Duodenal mucosa (tissue), 2 donors: ENCODE data around the gene TXNDC12.
A peak's percentile ranks its signal among the peaks of the same experiment; 100 is the strongest.

Source experiments
- H3K27ac ChIP-seq: one replicate; pipeline ENCODE4 v1.7.0; 2013; ENCODE audit warnings: low read depth, low read length
- H3K27me3 ChIP-seq, 2 donors: one replicate each; pipeline ENCODE4 v1.7.0; 2013; ENCODE audit warnings: low read length in 2 of 2, control low read depth in 1 of 2; ENCODE audit not compliant: insufficient read depth in 2 of 2, control insufficient read depth in 1 of 2
- H3K36me3 ChIP-seq, 2 donors: one replicate each; pipeline ENCODE4 v1.7.0; 2013; ENCODE audit warnings: low read length in 2 of 2, control low read depth in 1 of 2; ENCODE audit not compliant: insufficient read depth in 2 of 2, control insufficient read depth in 1 of 2
- H3K4me1 ChIP-seq, 2 donors: one replicate each; pipeline ENCODE4 v1.7.0; 2013; ENCODE audit warnings: low read length in 2 of 2, control low read depth in 1 of 2; ENCODE audit not compliant: insufficient read depth in 2 of 2, control insufficient read depth in 1 of 2
- H3K4me3 ChIP-seq, 2 donors: one replicate each; pipeline ENCODE4 v1.7.0; 2013; ENCODE audit warnings: low read length in 2 of 2, low read depth in 1 of 2
- H3K9ac ChIP-seq, 2 donors: one replicate each; pipeline ENCODE4 v1.7.0; 2013; ENCODE audit warnings: low read length in 2 of 2, low read depth in 1 of 2
- H3K9me3 ChIP-seq, 2 donors: one replicate each; pipeline ENCODE4 v1.7.0; 2013; ENCODE audit warnings: low read length in 2 of 2, control low read depth in 1 of 2; ENCODE audit not compliant: control insufficient read depth in 1 of 2

Gene TXNDC12

GRCh38 chr1:52063192-52063591, 8.2 kb upstream of the TXNDC12 start:
- Histone ChIP-seq H3K36me3 (peaks cover 19 to 66% of the 10 kb centered on the region in 2 donors), H3K9me3 (no peaks in the 10 kb centered on the region), H3K4me3 (no peak overlapping the region), H3K9ac (no peak overlapping the region), H3K4me1 (peaks cover 4 to 7% of the 10 kb centered on the region in 2 donors), H3K27ac (no peak overlapping the region), H3K27me3 (no peaks in the 10 kb centered on the region)

- no peak overlapping the region for H3K4me3 ChIP-seq
- peaks cover 18 to 49% of the 10 kb centered on the region in 2 donors for H3K36me3 ChIP-seq
- H3K27ac ChIP-seq: no peak overlapping the region
- H3K4me1 ChIP-seq: peaks cover 16 to 22% of the 10 kb centered on the region in 2 donors
- no peaks in the 10 kb centered on the region for H3K9me3 ChIP-seq
- no peaks in the 10 kb centered on the region for H3K27me3 ChIP-seq
- H3K9ac ChIP-seq: no peak overlapping the region
These were observed 5.8 kb upstream of the TXNDC12 start for GRCh38 chr1:52060822-52061221.

GRCh38 chr1:52059888-52060287, 4.9 kb upstream of the TXNDC12 start:
- H3K27ac ChIP-seq: no peak overlapping the region
- H3K9ac ChIP-seq: no peak overlapping the region

GRCh38 chr1:52059321-52059720, 4.3 kb upstream of the TXNDC12 start:
- no peak overlapping the region for H3K27ac ChIP-seq

More at GRCh38 chr1:52059888-52060287, 4.9 kb upstream of the TXNDC12 start:
- Histone ChIP-seq H3K36me3 (peaks cover 18 to 40% of the 10 kb centered on the region in 2 donors), H3K27me3 (no peaks in the 10 kb centered on the region), H3K4me1 (peaks cover 22% of the 10 kb centered on the region in 2 donors), H3K4me3 (no peak overlapping the region), H3K9me3 (no peaks in the 10 kb centered on the region)

GRCh38 chr1:52057876-52058415, 3.0 kb upstream of the TXNDC12 start:
- H3K4me1 ChIP-seq: peaks cover 31 to 33% of the 10 kb centered on the region in 2 donors
- H3K9ac ChIP-seq: peak overlapping the region in 1 of 2 donors; percentile 75
- peaks cover 7 to 25% of the 10 kb centered on the region in 2 donors for H3K36me3 ChIP-seq
- H3K4me3 ChIP-seq: peak overlapping the region; percentile 94 to 99
- no peak overlapping the region for H3K27ac ChIP-seq
- no peaks in the 10 kb centered on the region for H3K9me3 ChIP-seq
- no peaks in the 10 kb centered on the region for H3K27me3 ChIP-seq

More at GRCh38 chr1:52059321-52059720, 4.3 kb upstream of the TXNDC12 start:
- peaks cover 24 to 25% of the 10 kb centered on the region in 2 donors for H3K4me1 ChIP-seq
- H3K27me3 ChIP-seq: no peaks in the 10 kb centered on the region
- peaks cover 13 to 36% of the 10 kb centered on the region in 2 donors for H3K36me3 ChIP-seq
- H3K9me3 ChIP-seq: no peaks in the 10 kb centered on the region
- H3K9ac ChIP-seq: no peak overlapping the region
- H3K4me3 ChIP-seq: no peak overlapping the region

- Histone ChIP-seq H3K27ac (no peak overlapping the region), H3K27me3 (no peaks in the 10 kb centered on the region), H3K4me1 (peaks cover 31 to 33% of the 10 kb centered on the region in 2 donors), H3K9ac (peak overlapping the region; percentile 75 to 83), H3K36me3 (peaks cover 9 to 18% of the 10 kb centered on the region in 2 donors), H3K9me3 (no peaks in the 10 kb centered on the region), H3K4me3 (peak overlapping the region; percentile 94 to 99)
These were observed 2.3 kb upstream of the TXNDC12 start for GRCh38 chr1:52057255-52057654.

GRCh38 chr1:52056937-52057231, 1.9 kb upstream of the TXNDC12 start:
- Histone ChIP-seq H3K27ac (peak overlapping the region; percentile 86), H3K9me3 (no peaks in the 10 kb centered on the region), H3K4me1 (peaks cover 31 to 33% of the 10 kb centered on the region in 2 donors), H3K27me3 (no peaks in the 10 kb centered on the region), H3K9ac (peak overlapping the region; percentile 75 to 83), H3K36me3 (peaks cover 12 to 22% of the 10 kb centered on the region in 2 donors), H3K4me3 (peak overlapping the region; percentile 94 to 99)

GRCh38 chr1:52056163-52056936, 1.4 kb upstream of the TXNDC12 start, which contains the start of gene BTF3L4:
TSS of gene BTF3L4 (plus strand) at chr1:52056295. CDS start at chr1:52059848, 3,553 bp downstream.
- Histone ChIP-seq H3K4me3 (peak within 1 kb of the TSS; percentile 94 to 99), H3K4me1 (peaks cover 31 to 33% of the 10 kb centered on the region in 2 donors), H3K27ac (peak within 1 kb of the TSS; percentile 86), H3K9ac (peak within 1 kb of the TSS; percentile 85 to 88), H3K27me3 (no peaks in the 10 kb centered on the region), H3K9me3 (no peaks in the 10 kb centered on the region), H3K36me3 (peaks cover 12 to 21% of the 10 kb centered on the region in 2 donors)

- Histone ChIP-seq H3K9me3 (no peaks in the 10 kb centered on the region), H3K27ac (peak overlapping the region; percentile 86), H3K36me3 (peaks cover 9 to 15% of the 10 kb centered on the region in 2 donors), H3K27me3 (no peaks in the 10 kb centered on the region), H3K4me1 (peaks cover 31 to 33% of the 10 kb centered on the region in 2 donors), H3K4me3 (peak overlapping the region; percentile 94 to 99), H3K9ac (peak overlapping the region; percentile 85 to 88)
These were observed 823 bp upstream of the TXNDC12 start for GRCh38 chr1:52055866-52056162.

GRCh38 chr1:52054496-52055065, 410 bp downstream of the TXNDC12 start:
- no peaks in the 10 kb centered on the region for H3K27me3 ChIP-seq
- no peaks in the 10 kb centered on the region for H3K9me3 ChIP-seq
- peak overlapping the region; percentile 94 to 99 for H3K4me3 ChIP-seq
- H3K9ac ChIP-seq: peak overlapping the region; percentile 85 to 88
- H3K27ac ChIP-seq: peak overlapping the region; percentile 83
- H3K4me1 ChIP-seq: peaks cover 31 to 33% of the 10 kb centered on the region in 2 donors
- peaks cover 4 to 5% of the 10 kb centered on the region in 2 donors for H3K36me3 ChIP-seq
